Kidney epithelial cell (primary cell): Measurements from ENCODE around the gene SLC29A3. TPM values are rescaled to one million over a fixed set of nuclear protein-coding genes. Genes with fewer than 3 reads are reported as not detected.

Source experiments
- DNase-seq: peaks from one replicate; pipeline ENCODE4 v3.0.0-alpha.2; 2010; ENCODE audit warnings: low read depth
- H3K27me3 ChIP-seq: 2 replicates; pipeline ENCODE4 v1.6.0; 2011; ENCODE audit warnings: low read length; ENCODE audit not compliant: control insufficient read depth, insufficient read depth
- H3K36me3 ChIP-seq: 2 replicates; pipeline ENCODE4 v1.5.1; 2011; ENCODE audit warnings: low read length; ENCODE audit not compliant: control insufficient read depth, insufficient read depth
- H3K4me3 ChIP-seq: 2 replicates; pipeline ENCODE4 v1.5.1; 2011; ENCODE audit warnings: low read depth, mild to moderate bottlenecking, control low read depth, low read length
- CTCF ChIP-seq: IDR thresholded peaks from 2 replicates; pipeline ENCODE4 v1.5.1; 2011; ENCODE audit warnings: mild to moderate bottlenecking, moderate library complexity, low read length, control low read depth, inconsistent platforms; ENCODE audit not compliant: insufficient read depth, poor library complexity, severe bottlenecking
- total RNA-seq: library from RNA; depleted of rRNA; stranded (reverse); fragments of >200 nt; gene quantifications from 2 replicates; pipeline ENCODE4 v1.2.3, GENCODE V29; 2015

SLC29A3 gene
- total RNA-seq, 1 donor from 2014 or later: 3.6 TPM

DNA sequence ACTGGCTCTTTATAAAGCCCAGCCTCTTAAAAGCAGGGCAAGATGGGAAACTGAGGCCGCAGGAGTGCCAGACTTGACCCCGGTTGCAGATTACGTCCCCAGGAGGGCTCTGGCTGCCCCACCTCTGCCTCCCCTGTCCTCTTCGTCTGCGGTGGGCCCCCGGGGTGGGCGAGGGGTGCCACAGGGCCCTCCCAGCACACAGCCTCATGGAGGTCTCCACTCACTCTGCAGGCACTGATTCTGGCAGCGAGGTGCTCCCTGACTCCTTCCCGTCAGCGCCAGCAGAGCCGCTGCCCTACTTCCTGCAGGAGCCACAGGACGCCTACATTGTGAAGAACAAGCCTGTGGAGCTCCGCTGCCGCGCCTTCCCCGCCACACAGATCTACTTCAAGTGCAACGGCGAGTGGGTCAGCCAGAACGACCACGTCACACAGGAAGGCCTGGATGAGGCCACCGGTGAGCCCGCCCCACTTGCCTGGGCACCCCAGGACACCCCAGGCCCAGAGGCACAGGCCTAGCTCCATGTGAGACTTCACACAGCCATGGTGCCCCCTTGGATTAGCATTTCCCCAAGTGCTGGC lies 39.4 kb upstream of the SLC29A3 start:
- DNase-seq: no peak
- no peak for TF ChIP-seq CTCF
- H3K27me3 ChIP-seq: peaks cover 4% of the 10 kb centered on the region
- H3K4me3 ChIP-seq: no peak overlapping the region
- no peaks in the 10 kb centered on the region for H3K36me3 ChIP-seq

GRCh38 chr10:71280216-71280615 lies 38.8 kb upstream of the SLC29A3 start:
- H3K27me3 ChIP-seq: peaks cover 4% of the 10 kb centered on the region
- no peaks in the 10 kb centered on the region for H3K36me3 ChIP-seq
- H3K4me3 ChIP-seq: no peak overlapping the region
- DNase-seq: no peak
- TF ChIP-seq CTCF: no peak

DNA sequence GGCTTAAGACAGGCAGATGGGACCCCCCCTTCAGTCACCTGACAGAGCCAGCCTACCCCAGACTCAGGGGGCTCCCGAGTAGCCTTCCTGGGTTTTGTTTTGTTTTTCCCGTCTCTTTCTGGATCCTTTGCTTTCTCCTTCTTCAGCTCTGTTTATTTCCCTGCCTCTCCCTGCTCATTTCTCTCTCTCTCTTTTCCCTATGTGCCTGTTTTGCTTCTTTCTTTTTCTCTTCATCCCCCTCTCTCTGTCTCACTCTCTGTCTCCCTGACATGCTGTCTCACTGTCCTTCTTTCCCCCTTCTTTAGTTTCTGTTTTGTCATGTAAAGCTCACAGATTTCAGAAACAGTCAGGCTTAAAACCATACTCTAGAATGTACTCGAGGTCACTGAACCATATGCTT lies 38.2 kb upstream of the SLC29A3 start:
- no peaks in the 10 kb centered on the region for H3K36me3 ChIP-seq
- H3K27me3 ChIP-seq: peaks cover 4% of the 10 kb centered on the region
- TF ChIP-seq CTCF: no peak
- no peak overlapping the region for H3K4me3 ChIP-seq
- DNase-seq: no peak

DNA sequence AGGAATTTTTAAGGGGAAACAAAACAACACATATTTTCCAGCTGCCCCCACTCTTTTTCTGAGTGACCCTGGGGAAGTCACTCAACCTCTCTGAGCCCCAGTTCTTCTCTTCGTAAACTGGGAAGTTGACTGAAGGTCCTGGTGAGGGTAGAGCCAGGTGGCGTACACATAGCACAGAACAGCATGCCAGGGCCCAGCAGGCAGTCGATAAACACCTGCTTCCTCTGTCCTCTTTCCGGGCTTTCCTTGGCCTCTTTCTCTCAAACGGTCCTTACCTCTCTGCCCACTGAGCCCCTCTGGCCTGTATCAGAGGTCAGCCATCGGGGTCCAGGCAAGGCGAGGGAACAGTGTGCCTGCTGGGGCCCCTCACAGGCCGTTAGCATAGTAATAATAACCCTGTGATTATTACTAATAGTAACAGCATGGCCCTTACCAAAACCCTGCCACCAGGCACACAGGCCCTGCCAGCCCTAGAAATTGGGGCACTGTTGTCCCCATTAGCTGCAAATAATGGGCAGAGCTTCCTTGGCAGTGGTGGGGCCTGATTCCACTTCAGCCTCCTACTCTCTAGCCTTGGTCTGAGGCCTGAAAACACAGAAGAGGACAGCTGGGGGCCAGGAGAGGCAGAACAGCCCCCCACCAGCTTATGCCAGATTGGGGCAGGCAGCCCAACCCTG lies 37.3 kb upstream of the SLC29A3 start:
- no peak overlapping the region for H3K4me3 ChIP-seq
- no peaks in the 10 kb centered on the region for H3K36me3 ChIP-seq
- no peak for DNase-seq
- peaks cover 4% of the 10 kb centered on the region for H3K27me3 ChIP-seq
- TF ChIP-seq CTCF: no peak

GRCh38 chr10:71282323-71282680 lies 36.8 kb upstream of the SLC29A3 start:
- TF ChIP-seq CTCF: no peak
- Histone ChIP-seq H3K36me3 (no peaks in the 10 kb centered on the region), H3K4me3 (no peak overlapping the region), H3K27me3 (peaks cover 4% of the 10 kb centered on the region)
- DNase-seq: no peak

DNA sequence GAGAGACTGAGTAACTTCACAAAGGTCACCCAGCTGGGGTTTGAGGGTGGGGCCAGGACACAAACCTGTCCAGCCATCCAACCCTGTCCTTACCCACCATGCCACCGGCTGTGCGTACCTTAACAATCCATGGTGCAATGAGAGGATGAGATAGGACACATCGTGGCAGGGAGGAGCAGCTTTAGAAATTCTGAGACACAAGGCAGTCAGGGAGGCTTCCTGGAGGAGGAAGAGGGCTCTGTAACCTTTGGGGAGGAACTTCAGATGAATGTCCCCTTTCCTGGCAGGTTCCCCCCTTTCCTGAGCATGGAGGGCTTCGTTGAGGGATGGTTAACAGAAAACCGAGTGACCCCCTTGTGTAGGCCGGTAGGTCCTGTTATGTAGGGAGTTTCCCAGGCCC lies 35.6 kb upstream of the SLC29A3 start:
- TF ChIP-seq CTCF: no peak
- Histone ChIP-seq H3K4me3 (no peak overlapping the region), H3K36me3 (no peaks in the 10 kb centered on the region), H3K27me3 (peaks cover 4% of the 10 kb centered on the region)
- DNase-seq: no peak
